PC-9 (cell line): Measurements from ENCODE around the gene CEP170. TPM values are rescaled to one million over a fixed set of nuclear protein-coding genes. Genes with fewer than 3 reads are reported as not detected.

Experiments
- total RNA-seq: library from RNA; stranded (reverse); gene quantifications from 2 replicates; pipeline ENCODE4 v1.2.3, GENCODE V29; 2021

CEP170 gene
- total RNA-seq, 1 experiment from 2014 or later: 40.8 TPM

Other genes starting within 250 kb of the CEP170 start
- 20.7 and 22.7 TPM in 2 replicates for gene SDCCAG8, start 760 bp upstream of the CEP170 start, total RNA-seq